ENCODE measurements around the gene SPINK13. TPM values are rescaled to one million over a fixed set of nuclear protein-coding genes. Genes with fewer than 3 reads are reported as not detected.
"Not testable (repeated sequence)": the region's sequence is repeated elsewhere in the genome, so short reads cannot be mapped to it uniquely, and the experiment has no call there.

Gene SPINK13
- total and polyA plus RNA-seq, 5 experiments from 2014 or later: not detected

DNA sequence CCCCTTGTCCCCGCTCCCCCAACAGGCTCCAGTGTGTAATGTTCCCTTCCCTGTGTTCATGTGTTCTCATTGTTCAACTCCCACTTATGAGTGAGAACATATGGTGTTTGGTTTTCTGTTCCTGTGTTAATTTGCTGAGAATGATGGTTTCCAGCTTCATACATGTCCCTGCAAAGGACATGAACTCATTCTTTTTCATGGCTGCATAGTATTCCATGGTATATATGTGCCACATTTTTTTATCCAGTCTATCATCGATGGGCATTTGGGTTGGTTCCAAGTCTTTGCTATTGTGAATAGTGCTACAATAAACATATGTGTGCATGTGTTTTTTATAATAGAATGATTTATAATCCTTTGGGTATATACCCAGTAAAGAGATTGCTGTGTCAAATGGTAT lies 6.5 kb downstream of the SPINK13 start:
- POLR2A ChIA-PET, H3K27ac Mint-ChIP-seq: not testable (repeated sequence)
- peaks cover 0 to 12% (median 5%) of the 10 kb centered on the region in 5 donors for H3K27me3 Mint-ChIP-seq

DNA sequence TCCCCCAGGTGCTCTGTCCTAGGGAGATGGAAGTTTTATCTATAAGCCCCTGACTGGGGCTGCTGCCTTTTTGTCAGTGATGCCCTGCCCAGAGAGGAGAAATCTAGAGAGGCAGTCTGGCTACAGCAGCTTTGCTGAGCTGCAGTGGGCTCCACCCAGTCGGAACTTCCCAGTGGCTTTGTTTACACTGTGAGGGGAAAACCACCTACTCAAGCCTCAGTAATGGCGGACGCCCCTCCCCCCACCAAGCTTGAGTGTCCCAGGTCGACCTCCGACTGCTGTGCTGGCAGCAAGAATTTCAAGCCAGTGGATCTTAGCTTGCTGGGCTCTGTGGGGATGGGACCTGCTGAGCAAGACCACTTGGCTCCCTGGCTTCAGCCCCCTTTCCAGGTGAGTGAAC lies 12.3 kb downstream of the SPINK13 start:
- peaks cover 5 to 28% (median 11%) of the 10 kb centered on the region in 5 donors for H3K27me3 Mint-ChIP-seq
- POLR2A ChIA-PET, H3K27ac Mint-ChIP-seq, ATAC-seq, H3K4me3 Mint-ChIP-seq, H3K4me1 Mint-ChIP-seq, DNase-seq: not testable (repeated sequence)
- peaks cover 0 to 47% (median 19%) of the 10 kb centered on the region in 3 donors for H3K36me3 Mint-ChIP-seq
- H3K9me3 Mint-ChIP-seq: peaks cover 0 to 62% (median 37%) of the 10 kb centered on the region in 9 donors

More for the DNA sequence above, 6.5 kb downstream of the SPINK13 start:
- H3K4me1 Mint-ChIP-seq, DNase-seq, H3K4me3 Mint-ChIP-seq, ATAC-seq: not testable (repeated sequence)
- Mint-ChIP-seq H3K9me3 (peaks cover 0 to 56% (median 34%) of the 10 kb centered on the region in 9 donors), H3K36me3 (peaks cover 0 to 33% (median 15%) of the 10 kb centered on the region in 3 donors)

DNA sequence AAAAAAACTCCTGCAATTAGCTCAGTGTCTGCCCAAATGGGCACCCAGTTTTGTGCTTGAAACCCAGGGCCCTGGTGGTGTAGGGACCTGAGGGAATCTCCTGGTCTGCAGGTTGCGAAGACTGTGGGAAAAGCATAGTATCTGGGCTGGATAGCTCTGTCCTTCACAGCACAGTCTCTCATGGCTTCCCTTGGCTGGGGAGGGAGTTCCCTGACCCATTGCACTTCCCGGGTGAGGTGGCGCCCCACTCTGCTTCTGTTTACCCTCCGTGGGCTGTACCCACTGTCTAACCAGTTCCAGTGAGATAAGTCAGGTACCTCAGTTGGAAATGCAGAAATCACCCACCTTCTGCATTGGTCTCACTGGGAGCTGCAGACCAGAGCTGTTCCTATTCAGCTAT lies 12.7 kb downstream of the SPINK13 start:
- Mint-ChIP-seq H3K9me3 (peaks cover 0 to 58% (median 37%) of the 10 kb centered on the region in 9 donors), H3K36me3 (peaks cover 2 to 44% (median 15%) of the 10 kb centered on the region in 3 donors), H3K27me3 (peaks cover 9 to 28% (median 11%) of the 10 kb centered on the region in 5 donors)
- H3K4me1 Mint-ChIP-seq, POLR2A ChIA-PET, H3K27ac Mint-ChIP-seq, ATAC-seq, H3K4me3 Mint-ChIP-seq, DNase-seq: not testable (repeated sequence)

DNA sequence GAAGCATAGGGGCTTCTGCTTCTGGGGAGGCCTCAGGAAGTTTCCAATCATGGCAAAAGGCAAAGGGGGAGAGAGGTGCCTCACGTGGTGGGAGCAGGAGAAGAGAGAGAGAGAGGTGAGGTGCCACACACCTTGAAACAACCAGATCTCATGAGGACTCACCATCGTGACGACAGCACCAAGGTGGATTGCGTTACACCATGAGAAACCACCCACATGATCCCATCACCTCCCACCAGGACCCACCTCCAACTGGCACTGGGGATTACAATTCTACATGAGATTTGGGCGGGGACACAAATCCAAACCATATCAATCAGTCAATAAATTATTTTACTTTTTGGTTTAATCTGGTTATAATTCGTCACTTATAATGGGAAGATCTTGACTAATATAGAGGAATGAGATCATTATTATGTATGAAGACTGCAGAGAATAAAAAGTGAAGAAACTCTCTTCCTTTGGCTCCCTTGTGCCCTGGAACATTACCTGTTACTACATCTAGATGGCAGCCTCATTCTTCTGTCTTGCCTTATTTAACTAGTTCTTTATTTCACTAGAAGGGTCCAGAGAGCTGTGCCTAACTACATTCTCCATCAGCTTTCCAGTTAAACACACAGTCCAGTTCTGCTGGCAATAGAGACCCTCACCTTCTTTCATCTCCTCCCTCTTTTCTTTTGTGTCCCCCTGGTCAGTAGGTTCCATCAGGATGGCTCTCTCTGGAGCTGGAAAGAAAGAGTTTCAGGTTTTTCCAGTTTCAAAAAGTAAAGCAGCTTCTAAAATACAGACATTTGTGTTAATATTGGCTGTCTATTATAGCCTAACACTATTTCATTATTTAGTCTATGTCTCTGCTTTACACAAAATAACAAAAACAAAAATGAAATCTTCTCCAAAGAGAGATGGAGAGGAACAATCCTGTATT lies 21.9 kb downstream of the SPINK13 start:
- peak in 2 of 10 donors; percentile 14 to 18 for DNase-seq
- H3K9me3 Mint-ChIP-seq: no peaks in the 10 kb centered on the region
- H3K4me1 Mint-ChIP-seq: no peaks in the 10 kb centered on the region
- POLR2A ChIA-PET: no interaction called here
- H3K4me3 Mint-ChIP-seq: no peak overlapping the region
- no peak for ATAC-seq
- no peak overlapping the region for H3K27ac Mint-ChIP-seq
- H3K27me3 Mint-ChIP-seq: peaks cover 0 to 4% (median 2%) of the 10 kb centered on the region in 5 donors
- peaks cover 0 to 2% (median 0%) of the 10 kb centered on the region in 3 donors for H3K36me3 Mint-ChIP-seq

DNA sequence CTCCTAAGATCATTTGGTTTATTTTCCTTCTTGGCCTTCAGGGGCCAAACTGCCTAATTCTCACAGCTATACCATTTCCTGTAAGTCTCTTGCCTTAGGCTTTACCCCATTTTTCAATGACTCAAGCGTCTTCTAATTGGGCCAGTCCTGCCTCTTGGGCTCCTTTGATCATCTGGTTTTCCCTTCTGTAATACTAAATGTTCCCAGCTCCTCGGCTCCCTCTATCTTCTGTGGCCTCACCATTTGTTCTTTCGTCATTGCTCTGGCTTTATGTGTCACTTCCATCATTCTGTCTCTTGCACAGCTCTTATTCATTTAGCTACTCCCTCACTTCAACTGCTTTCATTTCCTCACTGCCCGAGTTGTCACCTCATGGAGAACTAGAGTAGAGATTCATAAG lies 29.1 kb downstream of the SPINK13 start:
- POLR2A ChIA-PET: no interaction called here
- Mint-ChIP-seq H3K4me3 (no peak overlapping the region), H3K4me1 (no peaks in the 10 kb centered on the region), H3K9me3 (no peaks in the 10 kb centered on the region), H3K27me3 (peaks cover 0 to 3% (median 0%) of the 10 kb centered on the region in 5 donors), H3K36me3 (no peaks in the 10 kb centered on the region), H3K27ac (no peak overlapping the region)
- no peak for DNase-seq
- no peak for ATAC-seq

DNA sequence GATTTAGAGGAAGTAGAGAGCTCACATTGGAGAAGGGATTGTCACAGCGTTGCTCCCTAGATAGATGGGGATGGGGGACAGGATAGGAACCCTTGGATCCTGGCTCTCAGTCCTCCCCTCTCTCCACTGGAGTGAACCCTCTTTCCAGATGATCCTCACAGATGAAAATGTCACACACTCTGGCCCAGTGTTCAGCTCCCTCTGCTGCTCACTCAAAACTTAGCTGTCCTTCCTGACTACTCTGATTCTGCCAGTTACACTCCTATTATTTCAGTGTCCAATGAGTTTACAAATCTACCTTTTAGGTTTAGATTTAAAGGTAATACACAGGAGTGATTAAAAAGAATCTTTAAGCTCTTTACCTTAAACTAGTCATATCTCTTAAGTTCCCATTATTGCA lies 37.9 kb downstream of the SPINK13 start:
- Mint-ChIP-seq H3K9me3 (peaks cover 0 to 14% (median 8%) of the 10 kb centered on the region in 9 donors), H3K36me3 (peaks cover 0 to 10% (median 3%) of the 10 kb centered on the region in 3 donors), H3K4me3 (no peak overlapping the region), H3K27ac (no peak overlapping the region), H3K27me3 (peaks cover 6 to 15% (median 8%) of the 10 kb centered on the region in 5 donors), H3K4me1 (no peaks in the 10 kb centered on the region)
- DNase-seq (no peak), ATAC-seq (no peak)
- POLR2A ChIA-PET: no interaction called here

DNA sequence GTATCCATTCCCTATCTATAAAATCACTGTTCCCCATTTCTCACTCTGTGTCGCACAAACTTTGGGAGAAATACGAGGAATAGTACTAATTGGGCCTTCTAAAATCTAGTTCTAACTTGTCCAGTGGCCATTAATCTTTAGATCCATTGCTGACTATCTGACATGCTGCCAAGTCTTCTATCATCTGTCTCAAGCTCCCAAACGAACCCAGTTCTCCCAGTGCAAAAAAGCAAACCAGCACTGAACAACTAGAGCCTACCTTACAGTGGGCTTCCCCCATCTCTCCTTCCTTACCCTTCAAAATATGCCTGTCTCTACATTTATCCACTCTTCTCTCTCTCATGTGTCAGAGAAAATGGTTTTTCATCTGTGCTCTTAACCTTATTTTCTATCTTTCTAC lies 40.4 kb downstream of the SPINK13 start:
- H3K4me3 Mint-ChIP-seq: no peak overlapping the region
- peaks cover 0 to 10% (median 3%) of the 10 kb centered on the region in 3 donors for H3K36me3 Mint-ChIP-seq
- H3K27ac Mint-ChIP-seq: no peak overlapping the region
- peaks cover 4 to 15% (median 8%) of the 10 kb centered on the region in 5 donors for H3K27me3 Mint-ChIP-seq
- no peak for ATAC-seq
- H3K9me3 Mint-ChIP-seq: peaks cover 0 to 14% (median 9%) of the 10 kb centered on the region in 9 donors
- no peak for DNase-seq
- no peaks in the 10 kb centered on the region for H3K4me1 Mint-ChIP-seq
- POLR2A ChIA-PET: no interaction called here

DNA sequence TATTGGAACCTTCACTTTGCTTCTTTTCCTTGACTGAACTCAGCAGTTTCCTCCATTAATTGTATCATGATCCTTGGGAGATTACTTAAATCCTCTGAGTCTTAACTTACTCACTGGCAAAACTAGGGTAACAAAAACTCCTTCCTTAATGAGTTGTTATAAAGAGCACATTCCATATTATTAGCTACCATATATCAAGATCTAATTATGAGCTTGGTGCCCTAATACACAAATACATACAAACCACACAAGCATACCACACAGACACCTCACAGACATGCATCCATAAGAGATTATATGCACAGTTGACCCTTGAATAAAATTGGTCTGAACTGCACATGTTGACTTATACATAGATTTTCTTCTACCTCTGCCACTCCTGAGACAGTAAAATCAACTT lies 41.2 kb downstream of the SPINK13 start:
- H3K9me3 Mint-ChIP-seq: peaks cover 0 to 14% (median 9%) of the 10 kb centered on the region in 9 donors
- H3K36me3 Mint-ChIP-seq: peaks cover 0 to 10% (median 3%) of the 10 kb centered on the region in 3 donors
- peaks cover 4 to 15% (median 8%) of the 10 kb centered on the region in 5 donors for H3K27me3 Mint-ChIP-seq
- no peak for ATAC-seq
- H3K4me1 Mint-ChIP-seq: no peaks in the 10 kb centered on the region
- DNase-seq: no peak
- no peak overlapping the region for H3K4me3 Mint-ChIP-seq
- no peak overlapping the region for H3K27ac Mint-ChIP-seq
- POLR2A ChIA-PET: no interaction called here

DNA sequence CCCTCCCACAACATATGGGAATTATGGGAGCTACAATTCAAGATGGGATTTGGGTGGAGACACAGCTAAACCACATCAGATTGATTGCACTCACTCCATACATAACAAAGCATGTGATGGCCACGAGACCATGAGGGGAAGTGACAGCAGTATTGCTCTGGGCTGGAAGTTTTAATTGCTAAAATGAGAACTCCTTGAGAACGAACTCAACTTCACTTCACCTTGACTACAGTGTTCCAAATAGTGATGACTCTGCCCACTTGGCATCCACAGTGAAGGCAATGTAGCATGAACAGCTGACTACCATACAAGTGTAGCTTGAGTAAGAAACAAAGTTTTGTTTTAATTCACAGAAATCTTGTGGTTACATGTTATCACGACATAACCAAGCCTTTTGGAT lies 42.9 kb downstream of the SPINK13 start:
- POLR2A ChIA-PET: no interaction called here
- Mint-ChIP-seq H3K4me3 (no peak overlapping the region), H3K27me3 (peaks cover 4 to 15% (median 7%) of the 10 kb centered on the region in 5 donors), H3K27ac (no peak overlapping the region), H3K9me3 (peaks cover 0 to 14% (median 11%) of the 10 kb centered on the region in 9 donors), H3K36me3 (peaks cover 0 to 10% (median 3%) of the 10 kb centered on the region in 3 donors), H3K4me1 (no peaks in the 10 kb centered on the region)
- DNase-seq (no peak), ATAC-seq (no peak)

DNA sequence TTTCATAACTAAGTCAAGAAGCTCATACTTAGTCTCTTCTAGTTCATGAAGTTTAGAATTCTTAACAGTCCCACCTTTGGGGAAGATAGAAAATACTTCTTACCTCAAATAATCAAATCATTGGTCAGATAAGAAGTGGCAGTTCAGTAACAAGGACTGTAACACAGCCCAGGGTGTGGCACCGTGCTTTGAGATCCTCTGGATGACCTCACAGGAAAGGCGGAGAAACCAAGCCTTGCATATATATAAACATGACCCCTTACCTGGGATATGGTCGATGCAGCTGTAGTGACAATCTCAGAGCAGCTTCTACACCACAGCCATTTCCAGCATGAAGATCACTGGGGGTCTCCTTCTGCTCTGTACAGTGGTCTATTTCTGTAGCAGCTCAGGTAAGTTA lies 43.6 kb downstream of the SPINK13 start, which contains the start of gene SPINK7:
SPINK7 (plus strand) TSS at position 271 of the 400 bp plus-strand sequence; CDS start at position 332, 61 bp downstream.
- DNase-seq (no peak), ATAC-seq (no peak)
- Mint-ChIP-seq H3K4me1 (no peaks in the 10 kb centered on the region), H3K27me3 (peaks cover 4 to 15% (median 7%) of the 10 kb centered on the region in 5 donors), H3K4me3 (no peak within 1 kb of the TSS), H3K36me3 (peaks cover 0 to 10% (median 3%) of the 10 kb centered on the region in 3 donors), H3K27ac (no peak within 1 kb of the TSS), H3K9me3 (peaks cover 0 to 14% (median 12%) of the 10 kb centered on the region in 9 donors)
- POLR2A ChIA-PET: no interaction called here

DNA sequence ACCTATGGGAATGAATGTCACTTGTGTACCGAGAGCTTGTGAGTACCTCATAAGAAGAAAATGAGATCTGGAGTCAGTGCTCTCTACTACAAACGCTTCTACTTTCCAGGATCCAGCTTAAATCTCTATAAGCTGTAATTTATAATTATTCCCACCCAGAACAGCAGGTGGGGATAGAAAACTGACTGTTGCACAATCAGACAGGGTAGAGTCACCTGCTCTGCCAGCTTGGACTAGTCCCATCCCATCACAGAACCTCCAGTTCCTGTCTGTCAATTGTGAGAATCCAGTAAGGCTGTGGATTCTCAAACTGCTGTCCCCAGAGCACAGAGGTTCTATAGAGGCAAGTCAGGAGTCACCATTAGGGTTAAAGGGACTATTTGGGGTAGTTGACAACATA lies 45.6 kb downstream of the SPINK13 start:
- Mint-ChIP-seq H3K27ac (no peak overlapping the region), H3K27me3 (peaks cover 0 to 7% (median 6%) of the 10 kb centered on the region in 5 donors), H3K36me3 (peaks cover 0 to 7% (median 0%) of the 10 kb centered on the region in 3 donors), H3K4me1 (no peaks in the 10 kb centered on the region), H3K4me3 (no peak overlapping the region), H3K9me3 (peaks cover 0 to 17% (median 7%) of the 10 kb centered on the region in 9 donors)
- peak in 1 of 10 donors; percentile 1 for DNase-seq
- no peak for ATAC-seq
- POLR2A ChIA-PET: no interaction called here

DNA sequence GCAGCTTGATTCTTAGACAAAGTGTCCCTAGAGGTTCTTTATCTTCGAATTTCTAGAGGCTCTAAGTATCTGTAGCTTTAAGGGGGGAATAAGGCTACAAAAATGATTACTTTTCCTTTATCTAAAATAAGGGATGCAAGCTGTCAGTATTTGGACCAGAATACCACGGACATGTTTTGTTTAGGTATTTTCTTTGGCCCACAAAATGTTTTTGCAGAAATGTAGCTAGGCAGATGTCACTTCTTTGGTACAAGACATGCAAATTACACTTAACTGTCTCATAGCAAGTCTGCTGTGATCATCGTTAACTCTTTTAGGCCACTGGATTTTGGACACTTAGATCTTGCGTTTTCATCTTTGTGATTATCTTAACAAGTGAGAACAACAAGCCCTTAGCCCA lies 46.1 kb downstream of the SPINK13 start:
- H3K27me3 Mint-ChIP-seq: peaks cover 0 to 2% (median 1%) of the 10 kb centered on the region in 5 donors
- POLR2A ChIA-PET: no interaction called here
- H3K4me3 Mint-ChIP-seq: no peak overlapping the region
- H3K27ac Mint-ChIP-seq: no peak overlapping the region
- H3K9me3 Mint-ChIP-seq: peaks cover 0 to 14% (median 2%) of the 10 kb centered on the region in 9 donors
- ATAC-seq (no peak), DNase-seq (no peak)
- H3K4me1 Mint-ChIP-seq: peaks cover 0 to 3% (median under 1%) of the 10 kb centered on the region in 4 donors
- peaks cover 0 to 2% (median 0%) of the 10 kb centered on the region in 3 donors for H3K36me3 Mint-ChIP-seq
